ENCODE data around the gene DNAH10.

Gene DNAH10

GRCh38 chr12:123731596-123731995, 30.5 kb upstream of the DNAH10 start:
- DNase-seq (ENCODE audit: low read depth in 2 of 2), result no peak
- no peak overlapping the region for H3K4me3 ChIP-seq (replicated peaks in 1 of 2; ENCODE audit: low read depth in 2 of 2, low read length in 2 of 2)
- TF ChIP-seq CTCF (IDR thresholded peaks at IDR 0.05; ENCODE audit: low read depth, low read length), result no peak

GRCh38 chr12:123732251-123732650, 29.9 kb upstream of the DNAH10 start:
- TF ChIP-seq CTCF (IDR thresholded peaks at IDR 0.05; ENCODE audit: low read depth, low read length), result no peak
- no peak for DNase-seq (ENCODE audit: low read depth in 2 of 2)
- H3K4me3 ChIP-seq (replicated peaks in 1 of 2; ENCODE audit: low read depth in 2 of 2, low read length in 2 of 2), result no peak overlapping the region

- no peak for TF ChIP-seq CTCF (IDR thresholded peaks at IDR 0.05; ENCODE audit: low read depth, low read length)
- no peak for DNase-seq (ENCODE audit: low read depth in 2 of 2)
These were observed 28.9 kb upstream of the DNAH10 start for GRCh38 chr12:123733229-123733628.

GRCh38 chr12:123734268-123734667, 27.8 kb upstream of the DNAH10 start:
- no peak for DNase-seq (ENCODE audit: low read depth in 2 of 2)
- no peak for TF ChIP-seq CTCF (IDR thresholded peaks at IDR 0.05; ENCODE audit: low read depth, low read length)

More at GRCh38 chr12:123733229-123733628, 28.9 kb upstream of the DNAH10 start:
- no peak overlapping the region for H3K4me3 ChIP-seq (replicated peaks in 1 of 2; ENCODE audit: low read depth in 2 of 2, low read length in 2 of 2)

GRCh38 chr12:123741937-123742572, 20.0 kb upstream of the DNAH10 start:
- TF ChIP-seq CTCF (IDR thresholded peaks at IDR 0.05; ENCODE audit: low read depth, low read length), result no peak
- no peak overlapping the region for H3K4me3 ChIP-seq (replicated peaks in 1 of 2; ENCODE audit: low read depth in 2 of 2, low read length in 2 of 2)
- no peak for DNase-seq (ENCODE audit: low read depth in 2 of 2)

More at GRCh38 chr12:123734268-123734667, 27.8 kb upstream of the DNAH10 start:
- no peak overlapping the region for H3K4me3 ChIP-seq (replicated peaks in 1 of 2; ENCODE audit: low read depth in 2 of 2, low read length in 2 of 2)

- H3K4me3 ChIP-seq (replicated peaks in 1 of 2; ENCODE audit: low read depth in 2 of 2, low read length in 2 of 2), result no peak overlapping the region
- no peak for TF ChIP-seq CTCF (IDR thresholded peaks at IDR 0.05; ENCODE audit: low read depth, low read length)
- DNase-seq (ENCODE audit: low read depth in 2 of 2), result no peak
These were observed 19.1 kb upstream of the DNAH10 start for GRCh38 chr12:123743002-123743401.

GRCh38 chr12:123744836-123745235, 17.3 kb upstream of the DNAH10 start:
- TF ChIP-seq CTCF (IDR thresholded peaks at IDR 0.05; ENCODE audit: low read depth, low read length), result peak; percentile 4
- DNase-seq (ENCODE audit: low read depth in 2 of 2), result peak in 1 of 2 donors; percentile 8
- H3K4me3 ChIP-seq (replicated peaks in 1 of 2; ENCODE audit: low read depth in 2 of 2, low read length in 2 of 2), result no peak overlapping the region
